ENCODE results near the gene IP6K1. TPM values are rescaled to one million over a fixed set of nuclear protein-coding genes. Genes with fewer than 3 reads are reported as not detected.
"Not testable (repeated sequence)": the region's sequence is repeated elsewhere in the genome, so short reads cannot be mapped to it uniquely, and the experiment has no call there.

Gene IP6K1
- 10 to 100 TPM; 54.0 to 64.2 (median 59.5) TPM for polyA plus RNA-seq (ENCODE audit: insufficient read length in 4 of 4)

GRCh38 chr3:49786357-49787181 is at the start of gene IP6K1:
Gene IP6K1 (minus strand): TSS chr3:49786542. CDS start chr3:49748040, 38,502 bp downstream.
- peak; percentile 99 to 100 (median 100) for DNase-seq (ENCODE audit: low read depth in 4 of 4, low spot score in 3 of 4)

GRCh38 chr3:49831341-49831740 is 45.0 kb upstream of the IP6K1 start:
- no peak for DNase-seq (ENCODE audit: low read depth in 4 of 4, low spot score in 3 of 4)

- DNase-seq (ENCODE audit: low read depth in 4 of 4, low spot score in 3 of 4), result no peak
These were observed 39.7 kb upstream of the IP6K1 start for GRCh38 chr3:49826016-49826415.

- not testable (repeated sequence) for DNase-seq (ENCODE audit: low read depth in 4 of 4, low spot score in 3 of 4)
These were observed 36.8 kb upstream of the IP6K1 start for GRCh38 chr3:49823131-49823530.

- DNase-seq (ENCODE audit: low read depth in 4 of 4, low spot score in 3 of 4), result peak in 2 of 4 donors; percentile 50 to 57
These were observed 27.3 kb upstream of the IP6K1 start, which contains the start of gene UBA7 for GRCh38 chr3:49813497-49814174. Gene UBA7 (minus strand): TSS chr3:49813953. CDS start chr3:49813787, 166 bp downstream.

GRCh38 chr3:49812916-49813496 is 26.7 kb upstream of the IP6K1 start:
- no peak for DNase-seq (ENCODE audit: low read depth in 4 of 4, low spot score in 3 of 4)

- no peak for DNase-seq (ENCODE audit: low read depth in 4 of 4, low spot score in 3 of 4)
These were observed 21.2 kb upstream of the IP6K1 start for GRCh38 chr3:49807431-49808114.

GRCh38 chr3:49806850-49807249 is 20.5 kb upstream of the IP6K1 start:
- no peak for DNase-seq (ENCODE audit: low read depth in 4 of 4, low spot score in 3 of 4)

- peak in 1 of 4 donors; percentile 83 for DNase-seq (ENCODE audit: low read depth in 4 of 4, low spot score in 3 of 4)
These were observed 19.8 kb upstream of the IP6K1 start for GRCh38 chr3:49805897-49806701.

- no peak for DNase-seq (ENCODE audit: low read depth in 4 of 4, low spot score in 3 of 4)
These were observed 19.0 kb upstream of the IP6K1 start for GRCh38 chr3:49805367-49805782.

- DNase-seq (ENCODE audit: low read depth in 4 of 4, low spot score in 3 of 4), result no peak
These were observed 18.0 kb upstream of the IP6K1 start for GRCh38 chr3:49804141-49805041.

GRCh38 chr3:49803465-49804140 is 17.3 kb upstream of the IP6K1 start:
- DNase-seq (ENCODE audit: low read depth in 4 of 4, low spot score in 3 of 4), result no peak

GRCh38 chr3:49802719-49803464 is 16.6 kb upstream of the IP6K1 start, which contains the start of gene INKA1:
Gene INKA1 (plus strand): TSS chr3:49803261. CDS start chr3:49803393, 132 bp downstream.
- peak in 2 of 4 donors; percentile 81 to 85 for DNase-seq (ENCODE audit: low read depth in 4 of 4, low spot score in 3 of 4)

GRCh38 chr3:49801160-49801559 is 14.8 kb upstream of the IP6K1 start:
- DNase-seq (ENCODE audit: low read depth in 4 of 4, low spot score in 3 of 4), result no peak

GRCh38 chr3:49799761-49800160 is 13.4 kb upstream of the IP6K1 start, which contains the start of gene CDHR4:
Gene CDHR4 (minus strand): TSS chr3:49799873. CDS start chr3:49799812, 61 bp downstream.
- DNase-seq (ENCODE audit: low read depth in 4 of 4, low spot score in 3 of 4), result no peak

GRCh38 chr3:49799105-49799504 is 12.8 kb upstream of the IP6K1 start:
- DNase-seq (ENCODE audit: low read depth in 4 of 4, low spot score in 3 of 4), result no peak

All from right renal pelvis (tissue), 4 donors.